KG1 (cell line): ENCODE results near the gene KLHL14.

Source experiments
- DNase-seq: peaks from one replicate; lab custom pipeline; 2025; lab: John Stamatoyannopoulos, UW

Gene KLHL14

DNA sequence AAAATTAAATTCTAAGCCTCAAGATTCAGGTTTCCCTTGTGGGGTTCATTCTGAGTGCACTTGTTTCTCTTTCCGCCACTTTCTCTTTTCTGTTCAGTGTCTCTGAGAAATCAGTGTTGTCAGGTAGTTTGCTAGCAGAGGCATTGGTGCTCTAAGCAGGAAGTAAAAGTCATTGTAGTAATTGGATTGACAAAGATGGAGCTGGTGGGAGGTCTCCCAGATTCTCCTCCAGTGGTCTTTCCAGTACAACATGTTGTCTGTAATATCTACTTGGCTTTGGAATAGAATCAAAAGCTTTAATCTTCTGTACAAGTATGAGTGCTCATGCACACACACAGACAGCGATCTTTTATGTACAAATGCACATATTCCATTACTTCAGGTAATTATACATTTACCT is 135.6 kb downstream of the KLHL14 start:
- no peak for DNase-seq

- no peak for DNase-seq
These were observed 137.9 kb downstream of the KLHL14 start for GRCh38 chr18:32634876-32635431.

- no peak for DNase-seq
These were observed 142.7 kb downstream of the KLHL14 start for GRCh38 chr18:32629981-32630700.

GRCh38 chr18:32629292-32629691 is 143.5 kb downstream of the KLHL14 start:
- no peak for DNase-seq

GRCh38 chr18:32624182-32624723 is 148.6 kb downstream of the KLHL14 start:
- no peak for DNase-seq

GRCh38 chr18:32623563-32623962 is 149.3 kb downstream of the KLHL14 start:
- no peak for DNase-seq
